T-helper 17 cell (primary cell): ENCODE results near the gene CD72. TPM values are rescaled to one million over a fixed set of nuclear protein-coding genes. Genes with fewer than 3 reads are reported as not detected.
"Not testable (repeated sequence)": the region's sequence is repeated elsewhere in the genome, so short reads cannot be mapped to it uniquely, and the experiment has no call there.

Experiments
- ATAC-seq: fragments of 150-1000 bp; cut with Tn5 transposase; 2 replicates; pipeline ENCODE4 v1.10.0; 2021; ENCODE audit warnings: mild to moderate bottlenecking, moderate library complexity
- DNase-seq, 3 donors: peaks; one replicate each; pipeline versions ENCODE4 v3.0.0 to v3.0.0-alpha.2; 2020 to 2021
- H3K9me3 ChIP-seq: one replicate; pipeline ENCODE4 v1.7.0; 2013; ENCODE audit warnings: low read length, mild to moderate bottlenecking; ENCODE audit not compliant: control insufficient read depth, poor library complexity, severe bottlenecking
- H3K27ac Mint-ChIP-seq: one replicate; pipeline ENCODE4 v1.8.0; 2022; ENCODE audit warnings: mild to moderate bottlenecking, moderate library complexity, mixed read lengths
- H3K27me3 Mint-ChIP-seq: one replicate; pipeline ENCODE4 v1.8.0; 2022; ENCODE audit warnings: mixed read lengths
- H3K36me3 Mint-ChIP-seq: one replicate; pipeline ENCODE4 v1.8.0; 2022; ENCODE audit warnings: low read depth, mixed read lengths
- H3K4me1 Mint-ChIP-seq: one replicate; pipeline ENCODE4 v1.8.0; 2022; ENCODE audit warnings: mild to moderate bottlenecking, mixed read lengths
- H3K4me3 Mint-ChIP-seq: one replicate; pipeline ENCODE4 v1.8.0; 2022; ENCODE audit warnings: mild to moderate bottlenecking, moderate library complexity, mixed read lengths
- total RNA-seq, 4 donors: library from RNA in 2 of 4; stranded (reverse) in 2 of 4; gene quantifications; one replicate each; pipeline ENCODE4 v1.2.3 and lab custom pipeline; 2022 to 2026

The CD72 gene
- total RNA-seq, 2 donors from 2014 or later = 3.5 to 8.1 TPM

GRCh38 chr9:35579659-35580227 is 38.5 kb downstream of the CD72 start:
- not testable (repeated sequence) for DNase-seq, H3K9me3 ChIP-seq, H3K4me1 Mint-ChIP-seq, ATAC-seq, H3K4me3 Mint-ChIP-seq, H3K27ac Mint-ChIP-seq, H3K27me3 Mint-ChIP-seq, H3K36me3 Mint-ChIP-seq

- Mint-ChIP-seq H3K4me1 (no peaks in the 10 kb centered on the region), H3K4me3 (no peak overlapping the region), H3K27ac (no peak overlapping the region), H3K27me3 (no peaks in the 10 kb centered on the region), H3K36me3 (peaks cover 5% of the 10 kb centered on the region)
- no peaks in the 10 kb centered on the region for H3K9me3 ChIP-seq
- ATAC-seq = no peak
- no peak for DNase-seq
Observed at GRCh38 chr9:35579130-35579529, 39.1 kb downstream of the CD72 start.

DNA sequence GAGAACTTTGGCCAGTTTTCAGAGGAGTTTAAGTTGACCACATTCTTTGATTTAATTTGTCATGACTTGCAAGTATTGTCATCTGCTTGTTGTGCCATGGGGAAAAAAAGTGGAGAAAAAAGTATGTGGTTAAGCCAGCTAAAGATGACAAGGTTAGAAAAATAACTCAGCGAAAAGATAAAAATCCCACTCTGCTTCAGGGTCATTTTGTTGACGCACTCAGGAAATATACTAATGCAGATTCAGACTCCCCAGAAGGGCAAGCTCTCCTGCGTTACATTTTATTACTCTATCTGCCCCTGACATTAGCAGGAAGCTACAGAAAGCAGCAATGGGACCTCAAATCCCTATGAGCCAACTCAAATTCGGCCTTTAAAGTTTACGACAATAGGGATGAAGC is 40.7 kb downstream of the CD72 start:
- H3K27me3 Mint-ChIP-seq = no peaks in the 10 kb centered on the region

DNA sequence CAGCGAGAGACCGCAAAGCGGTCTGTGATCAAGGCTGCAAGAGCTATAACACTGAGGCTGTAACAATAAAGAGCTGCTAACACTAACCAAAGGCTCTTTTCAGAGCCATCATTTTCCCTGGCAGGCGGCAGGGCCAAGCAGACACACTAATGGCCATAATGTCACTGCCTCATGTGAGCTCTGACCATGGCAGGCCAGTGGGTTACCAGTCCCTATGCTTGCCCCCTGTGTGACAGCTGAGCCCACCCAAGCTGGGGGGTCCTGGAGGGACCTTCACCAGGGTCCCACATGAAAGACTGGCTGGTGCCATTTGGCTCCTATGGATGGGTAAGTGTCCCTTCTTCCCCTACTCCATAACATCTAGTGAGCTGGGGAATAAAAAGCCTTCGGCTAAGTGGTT is 42.7 kb downstream of the CD72 start:
- no peaks in the 10 kb centered on the region for H3K9me3 ChIP-seq
- ATAC-seq (no peak), DNase-seq (no peak)
- H3K27me3 Mint-ChIP-seq = no peaks in the 10 kb centered on the region
- H3K4me3 Mint-ChIP-seq = no peak overlapping the region
- peaks cover 2% of the 10 kb centered on the region for H3K36me3 Mint-ChIP-seq
- peaks cover 5% of the 10 kb centered on the region for H3K4me1 Mint-ChIP-seq
- H3K27ac Mint-ChIP-seq = no peak overlapping the region

More for the DNA sequence above, 40.7 kb downstream of the CD72 start:
- no peaks in the 10 kb centered on the region for H3K9me3 ChIP-seq
- H3K4me1 Mint-ChIP-seq = no peaks in the 10 kb centered on the region
- H3K36me3 Mint-ChIP-seq = peaks cover 5% of the 10 kb centered on the region
- no peak for DNase-seq
- H3K27ac Mint-ChIP-seq = no peak overlapping the region
- no peak for ATAC-seq
- no peak overlapping the region for H3K4me3 Mint-ChIP-seq

DNA sequence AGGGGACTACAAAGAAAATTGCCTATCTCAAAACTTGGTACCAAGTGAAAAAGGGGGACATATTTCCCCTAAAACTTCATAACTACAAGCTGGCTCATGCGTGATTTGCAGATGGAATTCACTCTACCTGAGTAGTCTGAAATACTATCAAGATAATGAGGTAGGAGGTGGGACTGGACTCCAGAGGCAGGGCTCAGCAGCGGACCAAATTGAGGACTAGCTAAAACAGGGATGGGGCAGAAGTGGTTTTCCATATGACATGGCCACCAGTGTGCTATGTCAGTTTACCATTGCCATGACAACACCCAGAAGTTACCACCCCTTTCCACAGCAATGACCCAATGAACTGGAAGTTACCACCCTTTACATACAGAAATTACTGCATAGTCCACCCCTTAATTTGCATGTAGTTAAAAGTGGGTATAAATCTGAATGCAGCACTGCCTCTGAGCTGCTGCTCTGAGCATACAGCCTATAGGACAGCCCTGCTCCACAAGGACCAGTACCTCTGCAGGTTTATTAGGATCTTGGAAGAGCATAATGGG is 43.6 kb downstream of the CD72 start:
- ATAC-seq = no peak

DNA sequence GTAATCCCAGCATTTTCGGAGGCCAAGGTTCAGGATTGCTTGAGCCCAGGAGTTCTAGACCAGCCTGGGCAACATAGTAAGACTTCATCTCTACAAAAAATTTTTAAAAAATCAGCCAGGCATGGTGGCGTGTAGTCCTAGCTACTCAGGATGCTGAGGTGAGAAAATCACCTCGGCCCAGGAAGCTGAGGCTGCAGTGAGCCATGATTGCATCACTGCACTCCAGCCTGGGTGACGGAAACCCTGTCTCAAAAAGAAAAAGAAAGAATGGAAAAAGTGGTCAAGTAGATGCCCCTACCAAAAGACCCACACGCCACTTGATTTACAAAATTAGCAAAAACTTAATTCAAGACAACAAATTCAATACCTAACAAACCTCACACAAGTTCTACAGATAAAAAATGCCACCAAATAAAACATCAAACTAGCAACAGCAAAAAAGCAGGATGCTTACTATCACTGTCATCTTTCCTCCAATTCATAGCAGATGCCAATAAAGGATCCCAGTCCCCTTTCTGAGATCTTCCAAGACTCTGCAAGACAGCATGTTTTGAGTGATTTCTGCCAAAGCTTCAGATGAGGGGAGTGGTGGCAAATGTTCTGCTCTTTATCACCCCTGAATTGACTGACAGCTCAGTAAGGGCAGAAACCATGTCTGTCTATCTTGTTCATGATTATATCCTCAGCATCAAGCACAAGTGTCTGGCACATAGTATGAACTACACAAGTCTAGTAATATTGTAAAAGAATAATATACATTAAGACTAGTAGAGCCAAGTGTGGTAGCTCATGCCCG is 47.3 kb downstream of the CD72 start:
- Mint-ChIP-seq H3K36me3 (peaks cover 4% of the 10 kb centered on the region), H3K27ac (peak overlapping the region; percentile 51), H3K4me1 (peaks cover 15% of the 10 kb centered on the region), H3K27me3 (no peaks in the 10 kb centered on the region), H3K4me3 (no peak overlapping the region)
- ATAC-seq (peak; percentile 47), DNase-seq (no peak)
- H3K9me3 ChIP-seq = no peaks in the 10 kb centered on the region

More for the DNA sequence above, 43.6 kb downstream of the CD72 start:
- no peaks in the 10 kb centered on the region for H3K9me3 ChIP-seq
- Mint-ChIP-seq H3K27me3 (no peaks in the 10 kb centered on the region), H3K4me1 (peaks cover 8% of the 10 kb centered on the region), H3K27ac (no peak overlapping the region), H3K36me3 (peaks cover 2% of the 10 kb centered on the region), H3K4me3 (no peak overlapping the region)
- no peak for DNase-seq

- no peaks in the 10 kb centered on the region for H3K9me3 ChIP-seq
- Mint-ChIP-seq H3K27ac (no peak overlapping the region), H3K27me3 (no peaks in the 10 kb centered on the region), H3K36me3 (peaks cover 3% of the 10 kb centered on the region), H3K4me3 (no peak overlapping the region), H3K4me1 (peaks cover 15% of the 10 kb centered on the region)
- no peak for ATAC-seq
- no peak for DNase-seq
Observed at GRCh38 chr9:35569206-35569605, 49.0 kb downstream of the CD72 start.

- no peaks in the 10 kb centered on the region for H3K9me3 ChIP-seq
- Mint-ChIP-seq H3K36me3 (peaks cover 3% of the 10 kb centered on the region), H3K27ac (no peak overlapping the region), H3K4me3 (no peak overlapping the region), H3K4me1 (peaks cover 17% of the 10 kb centered on the region), H3K27me3 (no peaks in the 10 kb centered on the region)
- ATAC-seq = no peak
- no peak for DNase-seq
Observed at GRCh38 chr9:35568196-35568595, 50.0 kb downstream of the CD72 start.

DNA sequence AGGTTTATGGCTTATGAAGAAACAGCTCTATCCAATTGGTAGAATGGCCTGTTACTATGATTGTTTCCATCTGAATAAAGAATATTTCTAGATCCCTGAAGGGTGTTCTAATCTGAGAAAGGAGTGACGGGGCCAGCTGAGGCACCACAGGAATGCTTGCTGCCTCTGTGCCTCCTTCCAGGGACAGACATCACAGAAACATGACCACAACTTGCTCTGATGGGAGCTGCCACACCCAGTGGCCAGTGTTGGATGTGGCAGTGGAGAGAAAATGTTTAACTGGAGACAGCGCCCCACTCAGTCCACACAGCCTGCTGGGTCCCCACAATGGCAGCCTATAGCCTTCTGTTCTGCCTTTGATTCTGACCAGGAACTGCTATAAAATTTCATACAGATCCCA is 51.8 kb downstream of the CD72 start:
- Mint-ChIP-seq H3K36me3 (peaks cover 3% of the 10 kb centered on the region), H3K4me1 (peaks cover 17% of the 10 kb centered on the region), H3K27ac (no peak overlapping the region), H3K27me3 (no peaks in the 10 kb centered on the region), H3K4me3 (no peak overlapping the region)
- ATAC-seq = no peak
- no peaks in the 10 kb centered on the region for H3K9me3 ChIP-seq
- no peak for DNase-seq

DNA sequence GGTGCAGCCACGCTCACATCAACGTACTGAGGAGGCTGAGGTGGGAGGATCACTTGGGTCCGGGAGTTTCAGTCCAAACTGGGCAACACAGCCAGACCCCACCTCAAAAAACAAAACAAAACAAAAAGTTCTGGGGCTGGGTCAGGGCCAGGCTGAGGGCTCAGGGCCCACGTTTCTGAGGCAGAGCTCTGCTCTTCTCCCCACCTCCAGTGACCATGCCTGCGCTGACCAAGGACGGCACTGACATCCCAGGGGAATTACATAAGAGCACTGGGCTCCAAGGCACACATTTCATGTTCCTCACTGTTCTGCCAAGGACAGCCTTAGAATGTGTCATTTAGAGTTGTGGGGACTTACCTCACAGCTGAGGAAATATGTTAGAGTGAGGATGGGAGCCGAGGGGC is 53.6 kb downstream of the CD72 start:
- DNase-seq (no peak), ATAC-seq (no peak)
- H3K9me3 ChIP-seq = no peaks in the 10 kb centered on the region
- Mint-ChIP-seq H3K27ac (no peak overlapping the region), H3K36me3 (peaks cover 3% of the 10 kb centered on the region), H3K27me3 (no peaks in the 10 kb centered on the region), H3K4me3 (no peak overlapping the region), H3K4me1 (peaks cover 9% of the 10 kb centered on the region)

GRCh38 chr9:35563791-35564197 is 54.4 kb downstream of the CD72 start:
- Mint-ChIP-seq H3K27ac (no peak overlapping the region), H3K4me1 (peaks cover 5% of the 10 kb centered on the region), H3K4me3 (no peak overlapping the region), H3K27me3 (no peaks in the 10 kb centered on the region), H3K36me3 (peaks cover 3% of the 10 kb centered on the region)
- ATAC-seq (no peak), DNase-seq (no peak)
- H3K9me3 ChIP-seq = no peaks in the 10 kb centered on the region

GRCh38 chr9:35562895-35563780 is 55.1 kb downstream of the CD72 start:
- H3K9me3 ChIP-seq = no peaks in the 10 kb centered on the region
- DNase-seq (no peak), ATAC-seq (no peak)
- H3K4me1 Mint-ChIP-seq = peaks cover 5% of the 10 kb centered on the region
- no peak overlapping the region for H3K4me3 Mint-ChIP-seq
- H3K27me3 Mint-ChIP-seq = no peaks in the 10 kb centered on the region
- no peak overlapping the region for H3K27ac Mint-ChIP-seq
- H3K36me3 Mint-ChIP-seq = peaks cover 3% of the 10 kb centered on the region
